Calu3 (cell line): ENCODE results near the gene DROSHA. TPM values are rescaled to one million over a fixed set of nuclear protein-coding genes. Genes with fewer than 3 reads are reported as not detected.

Experiments used
- BruUV-seq: library from RNA; stranded (reverse); fragments of 400-500 nt; replicated peaks from 2 replicates; lab custom pipeline; 2021; lab: Mats Ljungman, UMichigan
- CTCF ChIA-PET: fragments of 300-600 bp; sonication (Branson Sonifier 250); formaldehyde crosslinking; loops from one replicate; lab custom pipeline; 2022; ENCODE audit warnings: antibody characterized with exemption; lab: Charles Lee
- DNase-seq: peaks from one replicate; pipeline ENCODE4 v3.0.0; 2022
- H3K27ac Mint-ChIP-seq: one replicate; pipeline ENCODE4 v1.8.0; 2022; ENCODE audit warnings: mixed read lengths; ENCODE audit not compliant: unreplicated experiment
- H3K27me3 Mint-ChIP-seq: one replicate; pipeline ENCODE4 v1.8.0; 2022; ENCODE audit warnings: mixed read lengths; ENCODE audit not compliant: unreplicated experiment
- H3K36me3 Mint-ChIP-seq: one replicate; pipeline ENCODE4 v1.8.0; 2022; ENCODE audit warnings: mild to moderate bottlenecking, moderate library complexity, mixed read lengths; ENCODE audit not compliant: insufficient read depth, unreplicated experiment
- H3K4me1 Mint-ChIP-seq: one replicate; pipeline ENCODE4 v1.8.0; 2022; ENCODE audit warnings: mild to moderate bottlenecking, low read depth, mixed read lengths; ENCODE audit not compliant: unreplicated experiment
- H3K4me3 Mint-ChIP-seq: one replicate; pipeline ENCODE4 v1.8.0; 2022; ENCODE audit warnings: mild to moderate bottlenecking, low read depth, moderate library complexity, mixed read lengths; ENCODE audit not compliant: unreplicated experiment
- H3K9me3 Mint-ChIP-seq: one replicate; pipeline ENCODE4 v1.8.0; 2022; ENCODE audit warnings: low read depth, mixed read lengths; ENCODE audit not compliant: unreplicated experiment
- intact Hi-C: fragments of 100-400 bp; cut with micrococcal nuclease; formaldehyde crosslinking; loops from one replicate; pipeline ENCODE4 v1.10.0; 2022; ENCODE audit not compliant: unreplicated experiment
- total RNA-seq: library from RNA; stranded (reverse); gene quantifications from 2 replicates; pipeline ENCODE4 v1.2.3, GENCODE V29; 2022
- TF ChIP-seq, protein P1 (sequence below): fragments of 200-600 bp; IDR thresholded peaks from one replicate; pipeline ENCODE4 v1.8.0; 2022; ENCODE audit warnings: antibody characterized with exemption; ENCODE audit not compliant: unreplicated experiment

Gene DROSHA
- total RNA-seq, 1 experiment from 2014 or later: 72.5 TPM

DNA sequence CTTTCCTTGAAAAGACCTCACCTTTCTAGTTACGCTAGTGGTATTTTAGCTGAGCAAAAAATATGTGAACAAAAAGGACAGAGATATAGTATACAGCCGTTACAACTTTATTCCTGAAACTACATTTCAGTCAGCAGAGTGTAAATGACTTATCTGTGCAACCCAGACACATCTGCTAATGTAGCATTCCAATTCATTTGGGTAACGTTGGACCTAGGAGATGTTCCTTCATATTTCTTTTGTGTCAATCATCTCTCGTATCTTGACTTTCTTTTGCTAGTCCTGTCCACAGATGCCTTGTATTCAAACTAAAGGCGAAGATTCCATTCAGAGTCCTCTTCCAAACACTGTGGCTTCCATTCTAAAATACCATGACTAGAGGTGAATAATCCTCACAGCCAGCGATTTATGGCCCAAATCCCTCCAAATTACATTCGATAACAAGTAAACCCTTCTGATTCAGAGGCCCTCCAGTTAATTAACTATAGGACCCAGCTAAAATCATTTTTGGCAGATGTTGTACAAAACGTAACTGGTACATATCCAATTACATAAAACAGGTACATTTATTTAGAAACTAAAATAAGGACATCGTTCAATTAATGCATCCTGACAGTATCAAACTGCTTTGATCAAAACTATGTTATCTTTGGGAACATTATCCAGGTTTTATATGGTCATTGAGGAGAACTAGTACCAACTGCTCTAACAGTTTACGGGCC is 155.7 kb downstream of the DROSHA start:
- DNase-seq: no peak
- CTCF ChIA-PET: no interaction called here
- Mint-ChIP-seq H3K27me3 (peaks cover 20% of the 10 kb centered on the region), H3K27ac (no peak overlapping the region), H3K9me3 (no peaks in the 10 kb centered on the region), H3K36me3 (no peaks in the 10 kb centered on the region), H3K4me1 (no peaks in the 10 kb centered on the region), H3K4me3 (no peak overlapping the region)
- intact Hi-C loops: no loop called here
- TF ChIP-seq, protein P1, sequence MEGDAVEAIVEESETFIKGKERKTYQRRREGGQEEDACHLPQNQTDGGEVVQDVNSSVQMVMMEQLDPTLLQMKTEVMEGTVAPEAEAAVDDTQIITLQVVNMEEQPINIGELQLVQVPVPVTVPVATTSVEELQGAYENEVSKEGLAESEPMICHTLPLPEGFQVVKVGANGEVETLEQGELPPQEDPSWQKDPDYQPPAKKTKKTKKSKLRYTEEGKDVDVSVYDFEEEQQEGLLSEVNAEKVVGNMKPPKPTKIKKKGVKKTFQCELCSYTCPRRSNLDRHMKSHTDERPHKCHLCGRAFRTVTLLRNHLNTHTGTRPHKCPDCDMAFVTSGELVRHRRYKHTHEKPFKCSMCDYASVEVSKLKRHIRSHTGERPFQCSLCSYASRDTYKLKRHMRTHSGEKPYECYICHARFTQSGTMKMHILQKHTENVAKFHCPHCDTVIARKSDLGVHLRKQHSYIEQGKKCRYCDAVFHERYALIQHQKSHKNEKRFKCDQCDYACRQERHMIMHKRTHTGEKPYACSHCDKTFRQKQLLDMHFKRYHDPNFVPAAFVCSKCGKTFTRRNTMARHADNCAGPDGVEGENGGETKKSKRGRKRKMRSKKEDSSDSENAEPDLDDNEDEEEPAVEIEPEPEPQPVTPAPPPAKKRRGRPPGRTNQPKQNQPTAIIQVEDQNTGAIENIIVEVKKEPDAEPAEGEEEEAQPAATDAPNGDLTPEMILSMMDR: no peak
- no TSS peak for BruUV-seq

DNA sequence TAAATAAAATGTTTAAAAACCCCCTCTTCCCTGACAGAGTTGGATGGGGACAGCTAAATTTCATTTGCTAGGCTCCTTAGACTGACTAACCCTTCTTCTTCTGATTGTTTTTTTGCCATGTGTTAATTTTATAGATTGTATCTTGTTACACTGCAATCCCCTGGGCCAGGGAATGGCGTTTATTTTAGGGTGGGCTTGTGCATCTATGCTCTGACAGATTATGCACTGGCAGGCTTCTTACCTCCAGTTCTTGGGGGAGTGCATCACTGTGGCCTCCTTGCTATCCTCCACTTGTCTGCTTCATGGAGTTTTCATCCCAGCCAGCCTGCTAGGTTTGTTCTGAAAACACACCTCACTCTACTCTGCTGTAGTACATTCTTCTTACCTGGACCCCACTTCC is 159.8 kb downstream of the DROSHA start:
- Mint-ChIP-seq H3K4me3 (no peak overlapping the region), H3K4me1 (no peaks in the 10 kb centered on the region), H3K27ac (no peak overlapping the region), H3K9me3 (no peaks in the 10 kb centered on the region), H3K36me3 (no peaks in the 10 kb centered on the region), H3K27me3 (peaks cover 35% of the 10 kb centered on the region)
- no TSS peak for BruUV-seq
- CTCF ChIA-PET: interaction anchor here (0.5 kb wide), 1 partner anchor 109 kb away, joined by 3 read pairs; no protein-coding TSS in a partner anchor
- DNase-seq: no peak
- intact Hi-C loops: no loop called here
- TF ChIP-seq, protein P1: no peak

DNA sequence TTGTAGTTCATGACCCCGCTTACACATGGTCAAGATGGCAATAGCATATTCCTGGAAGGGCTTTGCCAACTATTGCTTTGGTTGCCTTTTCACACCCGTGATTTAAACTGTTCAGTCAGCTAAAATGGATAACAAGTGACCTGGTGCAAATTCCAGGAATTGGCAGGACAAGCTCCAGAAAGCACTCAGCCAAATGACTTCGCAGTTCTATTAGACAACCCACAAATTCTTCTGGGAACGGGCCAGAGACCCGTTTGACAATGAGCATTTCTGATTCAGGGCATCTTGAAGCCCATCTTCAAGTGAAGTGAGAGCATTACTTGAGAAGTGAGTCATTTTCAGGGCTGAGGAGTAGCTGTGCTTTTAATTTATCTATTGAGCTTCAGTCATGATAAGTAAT is 165.0 kb downstream of the DROSHA start:
- no peak overlapping the region for H3K27ac Mint-ChIP-seq
- H3K4me3 Mint-ChIP-seq: no peak overlapping the region

DNA sequence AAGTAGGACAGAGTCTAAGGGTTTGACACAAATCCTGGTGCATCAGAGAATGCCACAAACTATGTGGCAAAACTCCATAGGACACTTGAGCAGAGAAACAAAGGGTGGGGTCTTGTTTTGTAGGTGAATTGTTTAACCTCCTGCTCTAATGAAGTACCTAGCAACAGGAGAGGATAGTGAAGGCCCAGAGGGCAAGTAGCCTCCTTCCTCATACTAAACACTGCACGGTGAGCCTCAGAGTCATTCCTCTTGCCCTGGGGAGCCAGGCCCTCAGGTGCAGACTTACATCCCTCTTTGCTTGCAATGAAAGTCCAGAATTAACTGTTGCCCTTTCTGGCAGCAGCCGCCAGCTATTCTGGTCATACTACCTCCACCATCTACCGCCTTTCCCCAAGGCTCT is 166.1 kb downstream of the DROSHA start:
- H3K4me1 Mint-ChIP-seq: peaks cover 16% of the 10 kb centered on the region
- CTCF ChIA-PET: interaction anchor here (0.5 to 0.7 kb wide), 2 partner anchors 38 to 152 kb away, joined by 4 read pairs; no protein-coding TSS in a partner anchor
- H3K9me3 Mint-ChIP-seq: peaks cover 2% of the 10 kb centered on the region
- H3K4me3 Mint-ChIP-seq: no peak overlapping the region
- TF ChIP-seq, protein P1: no peak
- H3K27me3 Mint-ChIP-seq: peaks cover 13% of the 10 kb centered on the region
- intact Hi-C loops: no loop called here
- DNase-seq: no peak
- BruUV-seq: no TSS peak
- H3K36me3 Mint-ChIP-seq: no peaks in the 10 kb centered on the region
- H3K27ac Mint-ChIP-seq: no peak overlapping the region

More for the DNA sequence above, 165.0 kb downstream of the DROSHA start:
- Mint-ChIP-seq H3K9me3 (peaks cover 2% of the 10 kb centered on the region), H3K27me3 (peaks cover 24% of the 10 kb centered on the region), H3K36me3 (no peaks in the 10 kb centered on the region), H3K4me1 (peaks cover 16% of the 10 kb centered on the region)
- BruUV-seq: no TSS peak
- DNase-seq: no peak
- CTCF ChIA-PET: no interaction called here
- TF ChIP-seq, protein P1: no peak
- intact Hi-C loops: no loop called here
